Measurements from ENCODE around the gene CCDC7. TPM values are rescaled to one million over a fixed set of nuclear protein-coding genes. Genes with fewer than 3 reads are reported as not detected.
"Not testable (repeated sequence)": the region's sequence is repeated elsewhere in the genome, so short reads cannot be mapped to it uniquely, and the experiment has no call there.

CCDC7 gene
- total RNA-seq, 1 experiment from 2014 or later = 1.8 TPM

DNA sequence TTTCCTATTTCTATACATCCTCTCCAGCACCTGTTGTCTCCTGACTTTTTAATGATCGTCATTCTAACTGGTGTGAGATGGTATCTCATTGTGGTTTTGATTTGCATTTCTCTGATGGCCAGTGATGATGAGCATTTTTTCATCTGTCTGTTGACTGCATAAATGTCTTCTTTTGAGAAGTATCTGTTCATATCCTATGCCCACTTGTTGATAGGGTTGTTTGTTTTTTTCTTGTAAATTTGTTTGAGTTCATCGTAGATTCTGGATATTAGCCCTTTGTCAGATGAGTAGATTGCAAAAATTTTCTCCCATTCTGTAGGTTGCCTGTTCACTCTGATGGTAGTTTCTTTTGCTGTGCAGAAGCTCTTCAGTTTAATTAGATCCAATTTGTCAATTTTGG lies 253.7 kb downstream of the CCDC7 start:
- DNase-seq (ENCODE audit: low read depth) = not testable (repeated sequence)

GRCh38 chr10:32713560-32713959 lies 267.6 kb downstream of the CCDC7 start:
- no peak for DNase-seq (ENCODE audit: low read depth)

DNA sequence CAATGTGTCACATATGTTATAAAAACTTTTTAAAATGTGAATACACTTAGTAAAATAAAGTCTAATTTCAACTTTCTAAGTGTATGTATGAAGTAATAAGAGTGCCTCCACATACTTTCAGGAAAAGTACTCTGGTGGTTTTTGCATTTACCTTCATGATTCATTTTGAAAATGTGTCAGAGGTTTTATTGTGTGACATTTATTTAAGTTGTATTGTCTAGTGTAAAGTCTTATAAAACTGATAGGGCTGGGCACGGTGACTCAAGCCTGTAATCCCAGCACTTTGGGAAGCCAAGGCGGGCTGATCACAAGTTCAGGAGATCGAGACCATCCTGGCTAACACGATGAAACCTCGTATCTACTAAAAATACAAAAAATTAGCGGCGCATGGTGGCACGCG lies 285.6 kb downstream of the CCDC7 start:
- peak; percentile 5 for DNase-seq (ENCODE audit: low read depth)

DNA sequence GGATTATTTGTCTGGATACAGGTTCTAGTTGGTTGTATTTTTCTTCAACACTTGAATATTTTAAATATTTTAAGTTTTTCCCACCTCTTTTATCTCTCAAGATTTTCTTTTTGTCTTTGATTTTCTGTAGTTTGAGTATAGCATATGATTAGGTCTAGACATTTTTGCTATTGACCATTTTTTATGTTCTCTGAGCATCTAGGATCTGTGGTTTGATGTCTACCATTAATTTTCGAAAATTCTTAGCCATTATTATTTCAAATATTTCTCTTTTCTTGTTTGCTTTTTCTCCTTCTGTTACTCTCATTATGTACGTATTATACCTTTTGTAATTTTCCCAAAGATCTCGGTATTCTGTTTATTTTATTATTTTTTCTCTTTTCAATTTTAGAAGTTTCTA lies 293.0 kb downstream of the CCDC7 start:
- DNase-seq (ENCODE audit: low read depth) = no peak

DNA sequence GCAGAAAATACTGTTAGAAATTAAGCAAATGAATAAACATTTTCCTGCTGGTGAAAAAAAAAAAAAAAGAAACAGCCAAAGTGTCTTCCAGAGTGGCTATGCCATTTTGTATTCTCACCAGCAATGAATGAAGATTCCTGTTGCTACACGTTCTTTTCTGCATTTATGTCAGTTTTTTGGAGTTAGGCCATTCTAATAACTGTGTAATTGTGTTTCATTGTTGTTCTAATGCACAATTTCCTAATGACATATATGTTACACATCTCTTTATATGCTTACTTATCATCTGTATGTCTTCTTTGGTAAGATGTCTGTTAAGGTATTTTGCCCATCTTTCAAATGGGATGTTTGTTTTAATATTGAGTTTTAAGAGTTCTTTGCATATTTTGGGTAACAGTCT lies 298.4 kb downstream of the CCDC7 start:
- no peak for DNase-seq (ENCODE audit: low read depth)

DNA sequence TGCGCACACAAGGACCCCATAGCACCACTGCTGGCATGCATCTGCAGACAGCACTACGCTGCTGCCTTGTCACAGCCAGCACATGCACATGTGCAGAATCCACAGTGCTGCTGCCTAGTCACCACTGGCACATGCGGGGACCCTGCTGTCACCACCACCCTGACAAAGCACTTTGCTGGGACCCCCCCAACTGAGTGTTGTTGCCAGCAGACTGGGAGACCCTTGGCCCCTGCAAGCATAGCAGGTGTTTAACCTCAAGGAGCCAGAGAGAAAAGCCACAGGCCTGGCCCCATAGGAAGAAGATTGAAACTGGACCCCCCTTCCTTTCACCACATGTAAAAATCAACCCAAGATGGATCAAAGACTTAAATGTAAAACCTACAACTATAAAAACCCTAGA lies 300.9 kb downstream of the CCDC7 start:
- DNase-seq (ENCODE audit: low read depth) = no peak

DNA sequence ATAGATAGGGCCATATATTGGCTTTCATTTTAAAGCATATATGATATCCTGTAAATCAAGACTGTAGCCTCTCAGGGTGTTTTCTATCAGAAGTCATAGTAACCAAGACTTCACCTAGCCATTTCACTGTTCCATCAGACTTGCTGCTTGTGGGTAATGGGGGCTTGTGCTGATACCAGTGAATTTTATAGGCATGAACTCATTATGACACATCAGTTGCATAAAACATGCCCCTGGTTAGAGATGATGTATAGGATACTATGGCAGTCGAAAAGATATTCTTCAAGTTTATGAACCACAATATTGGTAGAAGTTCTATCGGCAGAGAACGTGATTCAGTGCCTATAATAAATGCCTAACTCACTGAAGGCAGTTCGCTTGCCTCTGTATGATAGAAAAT lies 305.6 kb downstream of the CCDC7 start:
- DNase-seq (ENCODE audit: low read depth) = no peak

DNA sequence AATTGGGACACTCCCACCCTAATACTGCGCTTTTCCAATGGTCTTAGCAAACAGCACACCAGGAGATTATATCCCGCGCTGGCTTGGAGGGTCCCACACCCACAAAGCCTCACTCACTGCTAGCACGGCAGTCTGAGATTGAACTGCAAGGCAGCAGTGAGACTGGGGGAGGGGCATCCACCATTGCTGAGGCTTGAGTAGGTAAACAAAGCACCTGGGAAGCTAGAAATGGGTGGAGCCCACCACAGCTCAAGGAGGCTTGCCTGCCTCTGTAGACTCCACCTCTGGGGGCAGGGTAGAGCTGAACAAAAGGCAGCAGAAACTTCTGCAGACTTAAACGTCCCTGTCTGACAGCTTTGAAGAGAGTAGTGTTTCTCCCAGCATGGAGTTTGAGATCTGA lies 309.0 kb downstream of the CCDC7 start:
- DNase-seq (ENCODE audit: low read depth) = not testable (repeated sequence)

GRCh38 chr10:32771217-32771616 lies 325.3 kb downstream of the CCDC7 start:
- DNase-seq (ENCODE audit: low read depth) = no peak

GRCh38 chr10:32773105-32773504 lies 327.2 kb downstream of the CCDC7 start:
- DNase-seq (ENCODE audit: low read depth) = no peak

DNA sequence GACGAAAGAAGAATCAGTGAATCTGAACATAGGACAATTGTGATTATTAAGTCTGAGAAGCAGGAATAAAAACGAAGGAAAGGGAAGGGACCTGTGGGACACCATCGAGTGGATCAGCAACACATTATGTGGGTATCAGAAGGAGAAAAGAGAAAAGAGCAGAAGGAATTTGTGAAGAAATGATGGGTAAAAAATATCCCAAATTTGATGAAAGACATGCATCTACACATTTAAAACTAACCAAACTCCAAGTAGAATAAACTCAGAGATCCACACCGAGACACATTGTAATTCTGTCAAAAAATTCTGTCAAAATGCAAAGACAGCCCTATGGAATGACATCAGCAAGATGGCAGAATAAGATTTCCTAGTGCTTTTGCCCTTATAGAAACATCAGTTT lies 341.0 kb downstream of the CCDC7 start:
- DNase-seq (ENCODE audit: low read depth) = no peak

DNA sequence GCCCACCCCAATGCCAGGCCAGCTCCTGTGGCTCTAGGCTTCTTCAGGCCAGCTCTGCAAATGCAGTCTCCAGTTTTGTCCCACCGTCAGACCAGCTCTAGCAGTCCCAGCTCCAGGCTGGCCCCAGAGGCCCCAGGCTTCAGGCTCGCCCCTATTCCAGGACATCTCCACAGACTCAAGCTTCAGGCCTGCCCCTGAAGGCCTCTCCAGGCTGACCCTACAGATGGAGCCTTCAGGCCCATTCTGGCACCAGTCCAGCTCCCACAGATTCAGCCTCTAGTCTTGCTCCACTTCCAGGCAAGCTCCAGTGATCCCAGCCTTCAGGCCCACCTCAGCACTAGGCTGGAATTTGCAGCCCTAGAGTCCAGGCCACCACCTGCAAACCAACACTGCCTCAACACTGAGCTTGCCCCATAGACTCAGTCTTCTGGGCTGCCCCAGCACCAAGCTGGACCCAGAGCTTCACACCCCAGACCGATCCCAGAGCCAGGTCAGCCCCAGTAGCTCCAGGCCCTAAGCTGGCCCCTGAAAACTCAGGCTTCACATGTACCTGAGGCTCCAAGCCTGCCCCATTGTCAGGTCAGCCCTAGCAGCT lies 341.8 kb downstream of the CCDC7 start:
- no peak for DNase-seq (ENCODE audit: low read depth)

DNA sequence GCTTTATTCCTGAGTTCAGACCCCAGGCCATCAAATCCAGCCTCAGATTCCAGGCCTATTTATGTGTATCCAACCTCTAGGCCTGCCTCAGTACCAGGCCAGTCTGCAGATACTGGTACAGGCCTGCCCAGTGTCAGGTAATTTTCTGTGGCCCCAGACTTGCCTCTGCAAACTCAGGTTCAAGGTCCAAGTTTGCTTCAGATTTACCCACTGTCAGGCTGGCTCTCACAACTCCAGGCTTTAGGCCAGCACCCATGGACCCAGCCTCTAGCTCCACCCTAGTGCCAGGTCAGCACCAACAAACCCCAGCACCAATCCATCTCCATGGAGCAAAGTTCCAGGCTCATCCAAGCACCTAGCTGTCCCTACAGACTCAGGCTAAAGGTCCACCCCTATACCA lies 342.4 kb downstream of the CCDC7 start:
- no peak for DNase-seq (ENCODE audit: low read depth)

- no peak for DNase-seq (ENCODE audit: low read depth)
Measured at GRCh38 chr10:32790483-32790882, 344.5 kb downstream of the CCDC7 start.

GRCh38 chr10:32793033-32793432 lies 347.1 kb downstream of the CCDC7 start:
- no peak for DNase-seq (ENCODE audit: low read depth)

- peak; percentile 13 for DNase-seq (ENCODE audit: low read depth)
Measured at GRCh38 chr10:32795598-32796183, 349.8 kb downstream of the CCDC7 start.

DNA sequence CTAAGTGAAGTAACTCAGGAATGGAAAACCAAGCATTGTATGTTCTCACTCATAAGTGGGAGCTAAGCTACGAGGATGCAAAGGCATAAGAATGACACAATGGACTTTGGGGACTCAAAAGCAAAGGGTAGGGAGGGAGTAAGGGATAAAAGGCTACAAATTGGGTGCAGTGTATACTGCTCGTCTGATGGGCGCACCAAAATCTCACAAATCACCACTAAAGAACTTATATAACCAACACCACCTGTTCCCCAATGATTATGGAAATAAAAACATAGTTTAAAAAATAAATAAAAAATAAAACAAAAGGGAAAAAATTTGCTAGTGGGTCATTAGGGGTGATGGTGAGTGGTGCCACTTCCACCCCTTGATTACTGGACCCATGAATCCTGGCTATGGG lies 351.5 kb downstream of the CCDC7 start:
- not testable (repeated sequence) for DNase-seq (ENCODE audit: low read depth)

DNA sequence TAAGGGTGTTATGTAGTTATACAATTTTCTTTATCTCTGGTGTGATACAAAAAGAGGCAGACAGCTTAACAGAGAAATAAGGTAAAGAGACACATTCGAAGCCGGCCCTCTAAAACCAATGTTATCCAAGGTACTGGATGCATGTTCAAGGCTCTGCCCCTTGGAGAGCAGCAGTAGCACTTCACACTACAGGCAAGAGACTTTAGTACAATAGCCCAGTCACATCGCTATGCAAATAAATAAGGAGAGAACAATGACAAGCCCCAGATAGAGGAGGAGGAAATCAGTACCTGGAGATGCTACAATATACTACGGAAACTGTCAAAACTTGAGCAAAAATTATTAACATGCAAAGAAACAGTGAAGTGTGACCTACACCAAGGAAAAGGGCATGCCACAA lies 401.0 kb downstream of the CCDC7 start:
- DNase-seq (ENCODE audit: low read depth) = no peak

DNA sequence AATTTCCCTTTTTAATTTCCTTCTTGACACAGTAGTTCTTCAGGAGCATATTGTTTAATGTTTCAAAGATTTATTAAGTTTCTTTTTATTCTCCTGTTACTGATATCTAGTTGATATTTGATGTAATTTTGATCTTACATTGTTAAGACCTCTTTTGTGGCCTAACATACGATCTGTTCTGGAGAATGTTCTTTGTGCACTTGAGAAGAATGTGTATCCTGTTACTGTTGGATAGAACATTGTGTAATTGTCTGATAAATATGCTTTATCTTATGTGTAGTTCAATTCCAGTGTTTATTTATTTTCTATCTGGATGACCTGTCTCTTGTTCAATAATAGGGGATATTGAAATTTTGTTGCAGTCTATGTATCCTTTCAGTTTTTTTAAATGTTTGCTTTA lies 405.4 kb downstream of the CCDC7 start:
- no peak for DNase-seq (ENCODE audit: low read depth)

GRCh38 chr10:32854435-32854834 lies 408.5 kb downstream of the CCDC7 start:
- no peak for DNase-seq (ENCODE audit: low read depth)

GRCh38 chr10:32865170-32865569 lies 419.2 kb downstream of the CCDC7 start:
- DNase-seq (ENCODE audit: low read depth) = no peak

DNA sequence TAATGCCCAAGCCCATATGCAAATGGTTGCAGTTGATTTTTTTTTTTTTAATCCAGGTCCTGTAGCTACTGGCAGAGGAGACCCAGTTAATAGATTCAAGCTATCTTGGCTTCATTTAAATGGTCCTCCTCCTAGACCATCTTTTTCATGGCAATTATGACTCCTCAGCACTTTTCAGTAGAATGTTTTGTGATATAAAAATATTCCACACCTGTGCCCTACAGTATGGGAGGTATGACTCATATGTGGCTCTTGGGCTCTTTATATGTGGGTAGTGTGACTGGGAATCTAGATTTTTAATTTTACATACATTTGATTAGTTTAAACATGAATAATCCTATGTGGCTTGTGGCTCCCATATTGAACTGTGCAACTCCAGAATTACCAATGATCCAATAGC lies 432.0 kb downstream of the CCDC7 start:
- DNase-seq (ENCODE audit: low read depth) = no peak

GRCh38 chr10:32878646-32879045 lies 432.7 kb downstream of the CCDC7 start:
- DNase-seq (ENCODE audit: low read depth) = no peak

- DNase-seq (ENCODE audit: low read depth) = no peak
Measured at GRCh38 chr10:32882076-32882475, 436.1 kb downstream of the CCDC7 start.
